Measurements from ENCODE around the gene STRAP. TPM values are rescaled to one million over a fixed set of nuclear protein-coding genes. Genes with fewer than 3 reads are reported as not detected.
"Not testable (repeated sequence)": the region's sequence is repeated elsewhere in the genome, so short reads cannot be mapped to it uniquely, and the experiment has no call there.

Gene STRAP
- total RNA-seq, 1 experiment from 2014 or later: 261 TPM

DNA sequence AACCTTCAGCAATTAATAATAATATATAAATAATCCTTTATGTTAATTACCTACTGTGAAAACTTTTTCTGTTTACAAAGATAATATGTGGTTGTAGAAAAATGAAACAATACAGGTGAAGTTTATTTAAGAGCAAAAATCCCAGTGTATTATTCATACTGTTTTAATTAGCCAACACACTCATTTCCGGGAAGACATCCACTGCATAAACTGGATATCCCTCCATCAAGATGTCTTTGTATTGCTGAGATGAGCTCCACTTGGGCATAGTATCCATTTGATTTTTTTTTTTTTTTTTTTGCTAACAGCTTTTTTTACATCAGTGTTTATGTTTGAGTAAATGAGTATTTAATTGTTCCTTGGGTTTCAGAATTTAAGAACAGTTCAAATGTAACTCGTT lies 15.2 kb downstream of the STRAP start:
- H3K36me3 ChIP-seq: peaks cover 90% of the 10 kb centered on the region
- no peaks in the 10 kb centered on the region for H3K9me3 ChIP-seq
- no peak overlapping the region for H3K4me3 ChIP-seq
- no peaks in the 10 kb centered on the region for H3K27me3 ChIP-seq
- DNase-seq: no peak

DNA sequence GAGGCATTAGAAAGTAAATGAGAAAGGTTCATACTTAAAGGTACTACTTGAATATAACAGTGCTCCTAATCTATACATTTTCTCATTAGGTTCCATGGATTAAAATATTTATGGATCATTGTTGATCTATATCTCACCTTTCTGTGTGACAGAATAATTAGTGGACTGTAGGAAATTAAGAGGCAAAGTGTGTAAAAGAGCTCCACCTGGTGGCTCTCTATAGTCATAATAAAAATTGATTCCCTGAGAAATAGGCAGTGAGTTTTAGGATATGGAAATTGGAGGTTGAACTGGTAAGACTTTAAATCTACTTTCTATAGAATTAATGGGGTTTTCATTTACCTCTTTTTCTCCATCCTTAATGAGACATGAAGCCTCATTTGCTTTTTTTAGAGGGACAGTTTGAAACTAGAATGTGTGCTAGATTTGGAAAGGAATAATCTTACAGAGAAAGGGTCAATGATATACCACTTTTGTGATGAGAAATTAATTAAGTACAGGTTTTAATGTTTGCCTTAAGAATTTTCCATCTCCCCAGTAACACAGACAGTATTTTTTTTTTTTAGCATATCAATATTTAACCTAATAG lies 17.2 kb downstream of the STRAP start:
- Histone ChIP-seq H3K27me3 (no peaks in the 10 kb centered on the region), H3K4me3 (no peak overlapping the region), H3K9me3 (no peaks in the 10 kb centered on the region), H3K36me3 (peaks cover 92% of the 10 kb centered on the region)
- DNase-seq: no peak

DNA sequence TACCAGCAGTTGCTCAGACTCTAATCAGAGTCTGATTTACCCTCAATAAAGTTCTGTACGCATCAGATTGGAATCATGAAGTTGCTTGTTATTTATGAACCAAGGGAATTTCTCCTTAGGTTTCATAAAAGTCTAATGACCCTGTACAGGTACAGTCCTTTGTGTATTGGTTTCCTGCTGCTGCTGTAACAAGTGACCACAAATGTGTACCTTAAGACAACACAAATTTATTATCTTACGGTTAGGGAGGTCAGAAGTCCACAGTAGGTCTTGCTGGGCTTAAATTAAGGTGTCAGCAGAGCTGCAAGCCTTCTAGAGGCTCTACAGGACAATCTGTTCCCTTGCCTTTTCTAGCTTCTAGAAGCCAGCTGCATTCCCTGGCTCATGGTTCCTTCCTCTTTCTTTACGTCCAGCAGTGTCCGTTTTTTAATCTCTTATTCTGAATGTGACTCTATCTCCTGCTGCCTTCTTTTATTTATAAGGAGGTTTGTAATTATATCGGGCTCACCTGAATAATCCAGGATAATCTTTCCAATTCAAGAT lies 22.3 kb downstream of the STRAP start:
- Histone ChIP-seq H3K27me3 (no peaks in the 10 kb centered on the region), H3K36me3 (peaks cover 72% of the 10 kb centered on the region), H3K4me3 (no peak overlapping the region), H3K9me3 (no peaks in the 10 kb centered on the region)
- no peak for DNase-seq

DNA sequence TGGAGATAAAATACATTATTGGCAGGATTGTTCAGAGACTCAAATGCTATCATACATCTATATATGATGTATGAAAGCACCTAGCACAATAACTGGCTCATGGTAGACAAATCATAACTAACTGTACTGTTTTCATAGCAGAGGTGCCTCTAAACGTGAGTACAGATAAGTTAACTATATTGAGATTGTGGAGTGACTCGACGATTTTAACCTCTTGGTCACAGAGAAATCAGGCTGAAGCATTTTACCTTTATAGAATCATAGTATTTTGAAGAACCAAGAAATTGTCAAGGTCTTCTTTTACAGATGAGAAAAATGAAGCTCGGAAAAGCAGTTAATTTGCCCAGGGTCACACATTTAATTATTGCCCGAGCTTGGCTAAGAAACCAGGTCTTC lies 28.3 kb downstream of the STRAP start:
- Histone ChIP-seq H3K9me3 (peaks cover 2% of the 10 kb centered on the region; the same call in 1 of the 2 replicates), H3K4me3 (peak overlapping the region; percentile 94), H3K27me3 (no peaks in the 10 kb centered on the region), H3K36me3 (peaks cover 18% of the 10 kb centered on the region)
- DNase-seq: no peak

DNA sequence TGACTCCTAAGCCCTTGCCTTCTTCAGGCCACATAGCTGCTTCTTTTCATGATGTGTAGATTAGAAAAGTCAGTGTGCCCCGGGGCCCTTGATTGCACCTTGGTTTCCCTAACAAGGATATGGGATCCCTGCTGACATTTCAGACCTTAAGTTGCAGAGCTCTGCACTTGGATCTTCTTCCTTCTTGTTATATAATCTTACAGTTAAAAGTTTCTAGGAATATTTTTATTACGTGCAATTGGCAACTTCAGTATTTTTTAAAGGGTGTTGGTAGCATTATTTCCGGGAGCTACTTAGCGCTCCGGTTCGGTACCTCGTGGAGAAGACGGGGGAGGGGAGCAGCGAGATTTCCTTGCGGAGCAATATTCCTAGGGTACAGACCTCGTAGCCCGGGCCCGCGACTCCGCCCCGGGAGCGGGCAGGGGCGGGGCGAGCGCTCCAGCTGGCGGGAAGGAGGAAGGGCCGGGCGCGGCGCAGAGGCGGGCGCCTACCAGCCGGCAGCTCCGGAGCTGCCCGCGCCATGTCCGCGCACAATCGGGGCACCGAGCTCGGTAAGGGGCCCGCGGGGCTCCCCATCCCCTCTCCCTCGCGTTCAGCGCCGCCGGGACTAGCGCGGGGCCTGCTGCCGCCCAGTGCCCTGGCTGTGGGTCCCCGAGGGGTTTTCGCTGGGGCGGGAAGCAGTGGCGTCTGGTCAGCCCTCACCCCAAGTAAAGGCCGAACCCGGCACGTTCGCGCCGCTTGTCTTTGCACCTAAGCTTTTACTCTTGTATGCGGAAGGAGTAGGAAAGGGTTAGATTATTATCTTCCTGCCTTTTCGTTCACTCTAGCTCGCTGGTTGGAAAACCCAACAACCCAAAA lies 28.9 kb downstream of the STRAP start, which contains the start of gene DERA:
DERA (plus strand) TSS at position 469 of the 858 bp plus-strand sequence; CDS start at position 521, 52 bp downstream.
- DNase-seq: peak; percentile 90
- peaks cover 11% of the 10 kb centered on the region for H3K36me3 ChIP-seq

DNA sequence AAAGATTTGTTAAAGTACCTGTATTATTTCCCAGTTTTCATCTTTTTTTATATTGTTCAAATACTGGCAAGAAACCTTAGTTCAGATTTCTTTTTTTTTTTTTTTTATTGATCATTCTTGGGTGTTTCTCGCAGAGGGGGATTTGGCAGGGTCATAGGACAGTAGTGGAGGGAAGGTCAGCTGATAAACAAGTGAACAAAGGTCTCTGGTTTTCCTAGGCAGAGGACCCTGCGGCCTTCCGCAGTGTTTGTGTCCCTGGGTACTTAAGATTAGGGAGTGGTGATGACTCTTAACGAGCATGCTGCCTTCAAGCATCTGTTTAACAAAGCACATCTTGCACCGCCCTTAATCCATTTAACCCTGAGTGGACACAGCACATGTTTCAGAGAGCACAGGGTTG lies 29.7 kb downstream of the STRAP start:
- H3K27me3 ChIP-seq, DNase-seq, H3K36me3 ChIP-seq, H3K9me3 ChIP-seq: not testable (repeated sequence)
- peak overlapping the region; percentile 94 for H3K4me3 ChIP-seq

More for the DNA sequence above, 28.9 kb downstream of the STRAP start, which contains the start of gene DERA:
- H3K4me3 ChIP-seq: peak within 1 kb of the TSS; percentile 94
- H3K9me3 ChIP-seq: peaks cover 2% of the 10 kb centered on the region; the same call in 1 of the 2 replicates
- no peaks in the 10 kb centered on the region for H3K27me3 ChIP-seq

DNA sequence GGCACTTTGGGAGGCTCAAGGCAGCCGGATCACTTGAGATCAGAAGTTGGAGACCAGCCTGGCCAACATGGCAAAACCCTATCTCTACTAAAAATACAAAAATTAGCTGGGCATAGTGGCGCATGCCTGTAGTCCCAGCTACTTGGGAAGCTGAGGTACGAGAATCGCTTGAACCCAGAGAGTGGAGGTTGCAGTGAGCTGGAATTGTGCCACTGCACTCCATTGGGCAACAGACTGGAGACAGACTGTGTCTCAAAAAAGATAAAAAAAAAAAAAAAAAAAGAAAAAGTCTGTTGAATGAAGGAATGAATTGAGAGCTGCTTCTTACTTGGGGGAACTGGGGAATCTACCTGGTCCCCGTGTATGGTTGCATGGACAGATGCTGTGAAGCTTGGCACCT lies 31.9 kb downstream of the STRAP start:
- H3K4me3 ChIP-seq, DNase-seq, H3K27me3 ChIP-seq, H3K9me3 ChIP-seq, H3K36me3 ChIP-seq: not testable (repeated sequence)

DNA sequence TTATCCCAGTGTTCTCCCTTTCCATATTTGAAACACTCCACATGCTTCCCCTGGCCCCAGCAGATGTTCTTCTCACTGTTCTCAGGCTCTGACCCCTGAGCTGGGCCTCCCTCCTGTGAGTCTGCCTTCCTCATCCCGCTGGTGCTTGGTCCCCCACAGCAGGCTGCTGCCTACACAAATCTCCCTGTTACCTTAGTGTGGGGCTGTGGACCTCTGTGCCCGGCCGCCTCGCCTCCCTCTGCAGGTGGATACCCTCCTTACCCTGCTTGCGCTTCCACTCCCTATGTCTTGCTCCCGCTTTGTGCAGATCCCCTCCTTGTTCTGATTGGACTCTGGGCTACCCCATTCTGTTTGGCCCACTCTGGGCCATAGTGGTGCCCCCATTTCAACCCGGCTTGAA lies 35.9 kb downstream of the STRAP start:
- H3K9me3 ChIP-seq: no peaks in the 10 kb centered on the region
- H3K36me3 ChIP-seq: no peaks in the 10 kb centered on the region
- no peak overlapping the region for H3K4me3 ChIP-seq
- DNase-seq: no peak
- H3K27me3 ChIP-seq: no peaks in the 10 kb centered on the region

DNA sequence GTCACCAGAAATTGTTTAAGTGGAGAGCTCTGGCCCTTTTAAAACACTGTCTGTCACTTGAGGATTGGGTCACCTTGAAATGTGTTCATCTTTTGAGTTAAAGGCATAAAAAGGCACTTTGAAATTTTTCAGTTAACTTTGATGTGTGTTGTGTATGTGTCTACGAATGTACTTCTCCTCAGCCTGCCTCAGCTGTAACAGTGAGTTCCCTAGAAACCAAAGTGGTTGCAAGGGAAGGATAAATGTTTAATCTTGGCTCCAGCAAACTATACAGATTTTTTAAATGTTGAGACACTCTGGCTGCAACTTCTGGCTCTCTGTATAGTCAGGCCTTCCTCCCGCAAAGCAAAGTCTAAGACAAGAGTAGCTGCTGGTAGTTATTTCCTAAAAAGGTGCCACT lies 37.2 kb downstream of the STRAP start:
- H3K4me3 ChIP-seq: no peak overlapping the region
- no peak for DNase-seq
- no peaks in the 10 kb centered on the region for H3K27me3 ChIP-seq

DNA sequence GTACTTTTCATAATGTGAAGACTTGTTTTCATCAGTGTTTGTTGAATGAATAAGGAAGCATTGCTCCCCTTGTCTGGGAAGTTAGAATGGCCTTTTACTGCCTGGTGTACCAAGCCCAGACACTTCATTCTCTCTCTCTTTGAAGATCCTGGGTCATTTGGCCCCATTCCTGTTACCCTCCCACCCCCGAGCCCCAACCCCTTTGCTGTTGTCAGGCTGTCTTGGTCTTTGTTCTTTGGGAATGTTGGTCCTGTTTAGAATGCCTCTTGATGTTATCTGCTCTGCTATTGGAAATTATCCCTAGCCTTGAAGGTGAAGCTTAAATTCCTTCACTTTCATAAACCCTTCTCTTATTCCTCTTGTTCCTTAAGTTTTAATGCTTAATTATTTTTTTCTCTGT lies 42.8 kb downstream of the STRAP start:
- H3K9me3 ChIP-seq: no peaks in the 10 kb centered on the region
- no peaks in the 10 kb centered on the region for H3K27me3 ChIP-seq
- DNase-seq: no peak
- H3K4me3 ChIP-seq: no peak overlapping the region
- H3K36me3 ChIP-seq: peaks cover 2% of the 10 kb centered on the region

More for the DNA sequence above, 37.2 kb downstream of the STRAP start:
- no peaks in the 10 kb centered on the region for H3K9me3 ChIP-seq
- no peaks in the 10 kb centered on the region for H3K36me3 ChIP-seq

DNA sequence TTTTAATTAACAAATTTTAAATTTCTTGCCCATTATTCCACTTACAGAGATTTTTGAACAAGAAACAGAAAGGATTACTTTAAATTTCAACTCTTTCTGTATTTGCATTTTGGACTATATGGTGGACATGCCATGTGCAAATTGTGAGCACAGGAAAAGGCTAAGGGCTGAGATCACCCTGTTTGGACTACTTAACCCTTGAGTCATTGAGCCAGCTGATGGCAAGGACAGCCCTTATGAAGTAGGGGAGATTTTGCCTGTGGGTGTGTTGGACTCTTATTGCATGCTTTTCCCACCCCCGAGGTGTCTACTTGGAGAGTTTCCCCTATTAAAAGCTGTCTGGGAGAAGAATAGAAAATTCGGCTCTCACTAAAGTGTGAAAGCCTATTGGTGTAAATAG lies 46.2 kb downstream of the STRAP start:
- Histone ChIP-seq H3K4me3 (no peak overlapping the region), H3K36me3 (peaks cover 2% of the 10 kb centered on the region), H3K27me3 (no peaks in the 10 kb centered on the region), H3K9me3 (peaks cover 6% of the 10 kb centered on the region)
- DNase-seq: peak; percentile 83

DNA sequence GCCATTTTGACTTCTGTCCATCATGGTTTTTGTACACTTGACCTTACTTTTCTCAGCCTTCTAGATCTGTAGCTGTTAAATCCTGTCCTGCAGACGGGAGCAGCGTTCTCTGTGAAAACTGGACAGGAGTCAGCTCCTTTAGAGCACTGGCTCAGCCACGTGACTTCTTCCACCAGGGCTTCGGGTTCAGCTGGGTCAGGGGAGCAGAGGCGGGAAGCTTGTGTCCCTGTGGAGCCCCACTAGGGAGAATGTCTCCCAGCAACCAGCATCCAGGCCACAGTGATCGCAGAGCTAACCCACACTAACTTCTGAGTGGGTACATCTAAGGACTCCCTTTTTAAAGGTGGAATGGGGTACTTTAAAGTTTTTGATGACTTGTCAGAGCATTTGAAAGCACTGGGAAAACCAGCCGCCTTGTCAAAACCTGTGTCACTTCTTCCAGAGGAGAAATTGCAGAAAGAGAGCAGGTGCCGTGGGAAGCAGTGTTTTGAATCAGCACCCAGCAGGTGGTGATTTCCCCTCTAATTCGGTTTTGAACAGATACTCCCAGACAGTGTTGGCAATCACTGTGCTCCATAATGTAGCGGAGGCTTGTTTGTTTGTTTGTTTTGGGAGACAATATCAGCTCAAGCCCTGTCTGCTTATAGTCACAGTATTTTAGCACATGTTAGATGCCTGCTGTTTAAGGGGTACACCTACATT lies 46.8 kb downstream of the STRAP start:
- DNase-seq: no peak
- Histone ChIP-seq H3K9me3 (peaks cover 6% of the 10 kb centered on the region), H3K4me3 (no peak overlapping the region), H3K36me3 (peaks cover 2% of the 10 kb centered on the region), H3K27me3 (no peaks in the 10 kb centered on the region)

DNA sequence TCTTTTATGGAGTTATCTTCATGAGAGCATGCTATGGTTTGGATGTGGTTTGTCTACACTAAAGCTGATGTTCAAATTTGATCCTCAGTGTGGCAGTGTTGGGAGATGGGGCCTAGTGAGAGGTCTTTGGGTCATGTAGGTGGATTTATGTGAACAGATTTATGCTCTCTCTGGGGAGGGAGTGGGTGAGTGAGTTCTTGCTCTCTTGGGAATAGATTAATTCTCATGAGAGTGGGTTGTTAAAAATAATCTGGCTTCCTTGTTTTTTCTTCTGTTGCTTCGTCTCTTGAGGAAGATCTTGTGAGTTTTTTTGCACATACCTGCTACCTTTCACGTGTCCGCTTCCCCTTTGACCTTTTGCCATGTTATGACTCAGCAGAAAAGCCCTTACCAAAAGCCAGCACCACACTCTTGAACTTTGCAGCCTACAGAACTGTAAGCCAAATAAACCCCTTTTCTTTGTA lies 49.4 kb downstream of the STRAP start:
- Histone ChIP-seq H3K36me3 (peaks cover 2% of the 10 kb centered on the region), H3K4me3 (no peak overlapping the region), H3K27me3 (no peaks in the 10 kb centered on the region), H3K9me3 (peaks cover 6% of the 10 kb centered on the region)
- no peak for DNase-seq

DNA sequence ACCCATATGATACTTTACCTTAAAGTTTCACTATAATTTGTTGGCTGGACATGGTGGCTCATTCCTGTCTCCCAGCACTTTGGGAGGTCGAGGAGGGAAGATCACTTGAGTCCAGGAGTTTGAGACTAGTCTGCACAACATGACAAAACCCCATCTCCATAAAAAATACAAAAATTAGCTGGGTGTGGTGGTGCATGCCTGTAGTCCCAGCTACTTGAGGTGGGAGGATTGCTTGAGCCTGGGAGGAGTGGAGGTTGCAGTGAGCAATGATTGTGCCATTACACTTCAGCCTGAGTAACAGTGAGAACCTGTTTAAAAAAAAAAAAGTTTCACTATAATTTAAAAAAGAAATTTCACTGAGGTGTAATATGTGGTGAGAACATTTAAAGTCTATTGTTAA lies 50.1 kb downstream of the STRAP start:
- Histone ChIP-seq H3K4me3 (no peak overlapping the region), H3K36me3 (peaks cover 2% of the 10 kb centered on the region; the same call in 1 of the 2 replicates), H3K9me3 (peaks cover 6% of the 10 kb centered on the region), H3K27me3 (no peaks in the 10 kb centered on the region)
- DNase-seq: no peak

DNA sequence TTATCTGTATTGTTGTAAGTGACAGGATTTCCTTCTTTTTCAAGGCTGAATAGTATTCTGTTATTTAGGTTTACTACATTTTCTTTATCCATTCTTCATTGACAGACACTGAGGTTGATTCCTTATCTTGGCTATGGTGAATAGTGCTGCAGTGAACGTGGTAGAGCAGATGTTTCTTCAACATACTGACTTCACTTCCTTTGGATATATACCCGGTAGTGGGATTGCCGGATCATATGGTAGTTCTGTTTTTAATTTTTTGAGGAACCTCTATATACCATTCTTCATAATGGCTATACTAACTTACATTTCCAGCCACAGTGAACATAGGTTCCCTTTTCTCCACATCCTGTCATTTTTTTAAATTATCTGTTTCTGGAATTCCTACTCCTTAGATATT lies 50.8 kb downstream of the STRAP start:
- no peak for DNase-seq
- Histone ChIP-seq H3K36me3 (peaks cover 2% of the 10 kb centered on the region; the same call in 1 of the 2 replicates), H3K9me3 (peaks cover 6% of the 10 kb centered on the region), H3K4me3 (no peak overlapping the region), H3K27me3 (no peaks in the 10 kb centered on the region)

DNA sequence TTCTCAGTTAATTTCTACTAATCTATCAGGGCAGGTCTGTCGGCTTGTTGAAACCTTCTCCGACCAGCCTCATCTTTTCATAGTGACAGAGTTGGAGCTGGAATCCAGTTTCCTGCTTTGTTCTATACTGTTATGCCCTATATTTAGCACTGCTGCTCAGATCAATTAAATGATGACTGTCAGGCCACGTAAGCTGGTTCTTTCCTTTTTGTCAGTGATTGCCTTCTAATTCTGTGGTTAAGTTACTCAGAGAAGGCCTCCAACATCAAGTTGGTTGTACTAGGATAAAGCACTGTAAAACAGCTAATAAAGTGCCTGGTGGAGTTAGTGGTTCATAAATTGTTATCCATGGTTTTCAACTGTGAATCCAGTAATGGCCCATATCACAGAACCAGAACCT lies 51.6 kb downstream of the STRAP start:
- no peak for DNase-seq
- Histone ChIP-seq H3K4me3 (no peak overlapping the region), H3K27me3 (no peaks in the 10 kb centered on the region), H3K9me3 (peaks cover 6% of the 10 kb centered on the region), H3K36me3 (peaks cover 2% of the 10 kb centered on the region; the same call in 1 of the 2 replicates)

DNA sequence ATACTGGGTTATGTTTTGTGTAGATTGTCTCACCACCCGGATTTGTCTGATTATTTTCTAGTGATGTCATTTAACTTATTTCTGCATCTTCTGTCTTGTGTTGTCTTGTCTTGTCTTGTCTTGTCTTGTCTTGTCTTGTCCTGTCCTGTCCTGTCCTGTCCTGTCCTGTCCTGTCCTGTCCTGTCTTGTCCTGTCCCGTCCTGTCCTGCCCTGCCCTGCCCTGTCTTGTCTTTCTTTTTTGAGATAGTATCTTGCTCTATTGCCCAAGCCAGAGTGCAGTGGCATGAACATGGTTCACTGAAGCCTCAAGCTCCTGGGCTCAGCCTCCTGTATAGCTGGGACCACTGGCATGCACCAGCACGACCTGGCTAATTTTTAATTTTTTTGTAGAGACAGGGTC lies 54.6 kb downstream of the STRAP start:
- Histone ChIP-seq H3K9me3 (peaks cover 6% of the 10 kb centered on the region), H3K36me3 (no peaks in the 10 kb centered on the region), H3K27me3 (no peaks in the 10 kb centered on the region), H3K4me3 (no peak overlapping the region)
- DNase-seq: no peak
